Lung microvascular endothelial cell (primary cell): ENCODE results near the gene TSPOAP1. TPM values are rescaled to one million over a fixed set of nuclear protein-coding genes. Genes with fewer than 3 reads are reported as not detected.
A peak's percentile ranks its signal among the peaks of the same experiment; 100 is the strongest.

Experiments used
- DNase-seq, 2 donors: peaks; one replicate each; pipeline versions ENCODE4 v3.0.0 to v3.0.0-alpha.2; 2010; ENCODE audit warnings: low read depth in 2 of 2
- total RNA-seq: library from RNA; depleted of rRNA; stranded (reverse); fragments of >200 nt; gene quantifications from 2 replicates; pipeline ENCODE4 v1.2.1, GENCODE V29; 2014

TSPOAP1 gene
- total RNA-seq, 1 donor from 2014 or later: under 0.01 TPM

GRCh38 chr17:58339755-58340404 lies 11.3 kb upstream of the TSPOAP1 start:
- no peak for DNase-seq

GRCh38 chr17:58338841-58339754 lies 10.5 kb upstream of the TSPOAP1 start:
- DNase-seq: peak in 1 of 2 donors; percentile 31

GRCh38 chr17:58338454-58338840 lies 9.9 kb upstream of the TSPOAP1 start:
- no peak for DNase-seq

GRCh38 chr17:58337600-58338453 lies 9.2 kb upstream of the TSPOAP1 start:
- DNase-seq: no peak

GRCh38 chr17:58337210-58337599 lies 8.6 kb upstream of the TSPOAP1 start:
- DNase-seq: no peak

GRCh38 chr17:58336456-58337209 lies 8.0 kb upstream of the TSPOAP1 start:
- DNase-seq: no peak

GRCh38 chr17:58335779-58336455 lies 7.3 kb upstream of the TSPOAP1 start:
- DNase-seq: no peak

GRCh38 chr17:58335061-58335731 lies 6.6 kb upstream of the TSPOAP1 start:
- no peak for DNase-seq

GRCh38 chr17:58334661-58335060 lies 6.1 kb upstream of the TSPOAP1 start:
- DNase-seq: no peak

GRCh38 chr17:58334256-58334655 lies 5.7 kb upstream of the TSPOAP1 start:
- DNase-seq: no peak

GRCh38 chr17:58333736-58334207 lies 5.2 kb upstream of the TSPOAP1 start:
- no peak for DNase-seq

- DNase-seq: no peak
These were observed 4.5 kb upstream of the TSPOAP1 start for GRCh38 chr17:58332778-58333735.

- DNase-seq: no peak
These were observed 3.5 kb upstream of the TSPOAP1 start for GRCh38 chr17:58331815-58332777.

- DNase-seq: no peak
These were observed 2.6 kb upstream of the TSPOAP1 start for GRCh38 chr17:58330997-58331814.

- DNase-seq: no peak
These were observed 2.0 kb upstream of the TSPOAP1 start for GRCh38 chr17:58330538-58330996.

GRCh38 chr17:58329810-58330537 lies 1.4 kb upstream of the TSPOAP1 start:
- no peak for DNase-seq
